Measurements from ENCODE around the gene OR2AG1. TPM values are rescaled to one million over a fixed set of nuclear protein-coding genes. Genes with fewer than 3 reads are reported as not detected.

The OR2AG1 gene
- total and polyA plus RNA-seq, 4 donors: not detected

GRCh38 chr11:6735306-6735705 is 47.5 kb upstream of the OR2AG1 start:
- no peak for TF ChIP-seq CTCF (IDR thresholded peaks at IDR 0.05; ENCODE audit: control extremely low read depth, extremely low read depth)
- no peaks in the 10 kb centered on the region for H3K4me1 ChIP-seq (ENCODE audit: control insufficient read depth in 5 of 5, insufficient read depth in 5 of 5, low read length in 5 of 5)
- ATAC-seq (ENCODE audit: insufficient read depth, low FRiP score) (no peak), DNase-seq (no peak)
- WGBS, 2 donors: 38 to 50% methylated on average over 3 of the region's 3 CpGs
- no peak overlapping the region for H3K4me3 ChIP-seq
- no peak overlapping the region for H3K27ac ChIP-seq (ENCODE audit: low read depth in 1 of 2, low read length in 1 of 2)
- H3K9me3 ChIP-seq (ENCODE audit: control insufficient read depth in 4 of 4, insufficient read depth in 3 of 4, low read length in 3 of 4): peaks cover 0 to 3% (median 0%) of the 10 kb centered on the region in 4 donors
- no peaks in the 10 kb centered on the region for H3K27me3 ChIP-seq (ENCODE audit: control insufficient read depth in 3 of 3, insufficient read depth in 3 of 3, low read length in 2 of 3)
- H3K9ac ChIP-seq (ENCODE audit: insufficient read depth in 1 of 2, low read length in 2 of 2): no peak overlapping the region
- H3K36me3 ChIP-seq (ENCODE audit: control insufficient read depth in 4 of 4, insufficient read depth in 4 of 4, low read length in 4 of 4): no peaks in the 10 kb centered on the region

GRCh38 chr11:6736495-6737121 is 46.2 kb upstream of the OR2AG1 start:
- Histone ChIP-seq H3K27me3 (ENCODE audit: control insufficient read depth in 3 of 3, insufficient read depth in 3 of 3, low read length in 2 of 3) (no peaks in the 10 kb centered on the region), H3K9ac (ENCODE audit: insufficient read depth in 1 of 2, low read length in 2 of 2) (no peak overlapping the region), H3K4me1 (ENCODE audit: control insufficient read depth in 5 of 5, insufficient read depth in 5 of 5, low read length in 5 of 5) (no peaks in the 10 kb centered on the region), H3K9me3 (ENCODE audit: control insufficient read depth in 4 of 4, insufficient read depth in 3 of 4, low read length in 3 of 4) (peaks cover 0 to 3% (median 0%) of the 10 kb centered on the region in 4 donors), H3K36me3 (ENCODE audit: control insufficient read depth in 4 of 4, insufficient read depth in 4 of 4, low read length in 4 of 4) (no peaks in the 10 kb centered on the region), H3K27ac (ENCODE audit: low read depth in 1 of 2, low read length in 1 of 2) (no peak overlapping the region), H3K4me3 (no peak overlapping the region)
- TF ChIP-seq CTCF (IDR thresholded peaks at IDR 0.05; ENCODE audit: control extremely low read depth, extremely low read depth): no peak
- WGBS, 2 donors: 46 to 51% methylated on average over 3 of the region's 3 CpGs
- ATAC-seq (ENCODE audit: insufficient read depth, low FRiP score) (no peak), DNase-seq (no peak)

GRCh38 chr11:6737872-6738466 is 44.9 kb upstream of the OR2AG1 start:
- Histone ChIP-seq H3K36me3 (ENCODE audit: control insufficient read depth in 4 of 4, insufficient read depth in 4 of 4, low read length in 4 of 4) (no peaks in the 10 kb centered on the region), H3K9me3 (ENCODE audit: control insufficient read depth in 4 of 4, insufficient read depth in 3 of 4, low read length in 3 of 4) (peaks cover 0 to 3% (median 0%) of the 10 kb centered on the region in 4 donors), H3K4me1 (ENCODE audit: control insufficient read depth in 5 of 5, insufficient read depth in 5 of 5, low read length in 5 of 5) (peaks cover 0 to under 1% (median 0%) of the 10 kb centered on the region in 5 donors), H3K27me3 (ENCODE audit: control insufficient read depth in 3 of 3, insufficient read depth in 3 of 3, low read length in 2 of 3) (no peaks in the 10 kb centered on the region), H3K27ac (ENCODE audit: low read depth in 1 of 2, low read length in 1 of 2) (no peak overlapping the region), H3K9ac (ENCODE audit: insufficient read depth in 1 of 2, low read length in 2 of 2) (no peak overlapping the region), H3K4me3 (no peak overlapping the region)
- ATAC-seq (ENCODE audit: insufficient read depth, low FRiP score) (no peak), DNase-seq (peak; percentile 13 to 47 (median 35))
- WGBS, 2 donors: 3 to 11% methylated on average over 2 of the region's 2 CpGs
- TF ChIP-seq CTCF (IDR thresholded peaks at IDR 0.05; ENCODE audit: control extremely low read depth, extremely low read depth): peak; percentile 61

Measured in lung (tissue), 12 donors.